K562 (cell line): ENCODE results near the gene CHN1. TPM values are rescaled to one million over a fixed set of nuclear protein-coding genes. Genes with fewer than 3 reads are reported as not detected.

Experiments
- ATAC-seq: fragments of 200-7000 bp; cut with Tn5 transposase; 3 replicates; pipeline ENCODE4 v1.9.1; 2020; ENCODE audit warnings: moderate library complexity
- BruUV-seq: library from RNA; stranded (reverse); fragments of 400-500 nt; replicated peaks from 2 replicates; lab custom pipeline; 2021; lab: Mats Ljungman, UMichigan
- CTCF ChIA-PET: fragments of 300-600 bp; formaldehyde crosslinking; extraction: SDS; loops from one replicate; lab custom pipeline; 2021; ENCODE audit warnings: low intra/inter-chr PET ratio; lab: Yijun Ruan, JAX
- POLR2A ChIA-PET: fragments of 300-600, 350-650 bp; sonication (Branson Sonifier 250); formaldehyde crosslinking; extraction: SDS; loops from one replicate; lab custom pipeline; 2021; ENCODE audit warnings: antibody characterized with exemption, inconsistent platforms; lab: Yijun Ruan, JAX
- DNase-seq, 4 experiments: peaks; one replicate each; pipeline versions ENCODE4 v3.0.0 to v3.0.0-alpha.2; 2011 to 2018; ENCODE audit warnings: low spot score in 3 of 4, mixed read lengths in 3 of 4; ENCODE audit errors: extremely low read depth in 1 of 4
- FAIRE-seq: peaks from 2 replicates; lab custom pipeline; 2011; peaks lifted over from hg19 to GRCh38; lab: Jason Lieb, UNC
- H2AFZ ChIP-seq: 2 replicates; pipeline ENCODE4 v1.6.0; 2011; ENCODE audit warnings: low read depth, low read length, control low read depth, inconsistent platforms
- H3K27ac ChIP-seq: fragments of 200-600 bp; 3 replicates; pipeline ENCODE4 v1.8.0; 2011; ENCODE audit warnings: low read depth, mild to moderate bottlenecking, control low read depth, inconsistent platforms, low read length, moderate library complexity, mixed read lengths; ENCODE audit errors: extremely low read depth
- H3K27me3 ChIP-seq, 2 experiments: fragments of 300-600 bp in 1 of 2; 2 replicates in 1 of 2; 3 replicates in 1 of 2; pipeline versions ENCODE4 v1.6.0 to v1.8.0; 2011; ENCODE audit warnings: inconsistent platforms in 2 of 2, low read length in 2 of 2, mild to moderate bottlenecking in 1 of 2, mixed read lengths in 1 of 2, moderate library complexity in 1 of 2; ENCODE audit not compliant: control insufficient read depth in 2 of 2, insufficient read depth in 2 of 2
- H3K36me3 ChIP-seq: fragments of 300-600 bp; 3 replicates; pipeline ENCODE4 v1.8.0; 2011; ENCODE audit warnings: mild to moderate bottlenecking, low read length, inconsistent platforms; ENCODE audit not compliant: control insufficient read depth, insufficient read depth
- H3K4me1 ChIP-seq, 2 experiments: fragments of 200-600 bp in 1 of 2; replicated peaks in 1 of 2; 2 replicates in 1 of 2; 3 replicates in 1 of 2; pipeline versions ENCODE4 v1.5.1 to v1.8.0; 2011; ENCODE audit warnings: inconsistent platforms in 2 of 2, low read length in 2 of 2, mild to moderate bottlenecking in 1 of 2, mixed read lengths in 1 of 2, moderate library complexity in 1 of 2; ENCODE audit not compliant: control insufficient read depth in 2 of 2, insufficient read depth in 2 of 2
- H3K4me2 ChIP-seq: 2 replicates; pipeline ENCODE4 v1.6.1; 2011; ENCODE audit warnings: low read length, control low read depth, inconsistent platforms, mixed read lengths; ENCODE audit not compliant: insufficient read depth
- H3K4me3 ChIP-seq: fragments of 200-600 bp; sonication (generic), shearing (Covaris generic); 2 replicates; pipeline ENCODE4 v1.5.1; 2016; ENCODE audit warnings: control low read depth, inconsistent platforms
- H3K79me2 ChIP-seq: fragments of 200-600 bp; 3 replicates; pipeline ENCODE4 v1.8.0; 2011; ENCODE audit warnings: low read length, inconsistent platforms; ENCODE audit not compliant: control insufficient read depth, insufficient read depth
- H3K9ac ChIP-seq, 2 experiments: 2 replicates each; pipeline versions ENCODE4 v1.6.0 to v1.6.1; 2011; ENCODE audit warnings: low read depth in 2 of 2, low read length in 2 of 2, control low read depth in 1 of 2, inconsistent platforms in 1 of 2, mild to moderate bottlenecking in 1 of 2, mixed read lengths in 1 of 2; ENCODE audit not compliant: insufficient read depth in 1 of 2
- H3K9me1 ChIP-seq: one replicate; pipeline ENCODE4 v1.6.0; 2011; ENCODE audit warnings: inconsistent platforms, mild to moderate bottlenecking, low read length, moderate library complexity; ENCODE audit not compliant: control insufficient read depth, insufficient read depth
- H3K9me3 ChIP-seq: replicated peaks from 2 replicates; pipeline ENCODE4 v1.5.1; 2011; ENCODE audit warnings: low read depth, low read length, inconsistent platforms; ENCODE audit not compliant: control insufficient read depth, insufficient read depth
- H4K20me1 ChIP-seq: replicated peaks from 2 replicates; pipeline ENCODE4 v1.6.1; 2011; ENCODE audit warnings: low read length, inconsistent platforms, mixed read lengths; ENCODE audit not compliant: control insufficient read depth, insufficient read depth
- DACH1 ChIP-seq: fragments of 450-650 bp; IDR thresholded peaks from 2 replicates; pipeline ENCODE4 v1.6.1; 2018; ENCODE audit not compliant: partially characterized antibody
- E2F8 ChIP-seq: fragments of 450-650 bp; IDR thresholded peaks from 2 replicates; pipeline ENCODE4 v1.7.1; 2018; ENCODE audit warnings: mild to moderate bottlenecking, low read depth; ENCODE audit not compliant: partially characterized antibody
- FOSL1 ChIP-seq: fragments of 200-800 bp; sonication (Bioruptor generic); conservative IDR thresholded peaks from 2 replicates; pipeline ENCODE4 v1.6.1; 2016; ENCODE audit warnings: missing genetic modification characterization, missing compliant biosample characterization
- HES1 ChIP-seq: fragments of 450-650 bp; IDR thresholded peaks from 2 replicates; pipeline ENCODE4 v1.6.1; 2016; ENCODE audit warnings: low read depth, mild to moderate bottlenecking, moderate library complexity
- MCM5 ChIP-seq: fragments of 450-650 bp; IDR thresholded peaks from 2 replicates; pipeline ENCODE4 v1.6.1; 2016; ENCODE audit warnings: low read depth
- POLR2AphosphoS2 ChIP-seq: IDR thresholded peaks from 2 replicates; pipeline ENCODE4 v1.6.1; 2012; ENCODE audit warnings: low read length, improper control_type of control experiment
- RHOXF2B ChIP-seq: fragments of 250-450 bp; sonication (Bioruptor Pico); conservative IDR thresholded peaks from 2 replicates; pipeline ENCODE4 v1.5.1; 2021
- SMARCB1 ChIP-seq: IDR thresholded peaks from 2 replicates; pipeline ENCODE4 v1.6.1; 2011; ENCODE audit warnings: improper control_type of control experiment, low read depth; ENCODE audit not compliant: insufficient read length
- U2AF2 ChIP-seq: fragments of 200-400 bp; formaldehyde crosslinking; optimal IDR thresholded peaks from 2 replicates; pipeline ENCODE3; 2017; ENCODE audit warnings: low read depth, mild to moderate bottlenecking, low read length
- UBTF ChIP-seq, 2 experiments: IDR thresholded peaks; 2 replicates each; pipeline ENCODE4 v1.6.1; 2012; ENCODE audit warnings: improper control_type of control experiment in 2 of 2, low read depth in 2 of 2, low read length in 2 of 2, borderline replicate concordance in 1 of 2
- ZBTB17 ChIP-seq: fragments of 450-650 bp; formaldehyde crosslinking; IDR thresholded peaks from 2 replicates; pipeline ENCODE4 v1.4.0; 2020; ENCODE audit warnings: mild to moderate bottlenecking
- ZHX1 ChIP-seq: fragments of 150-350 bp; conservative IDR thresholded peaks from 2 replicates; pipeline ENCODE4 v1.6.1; 2014; ENCODE audit warnings: low read length
- ZNF717 ChIP-seq: fragments of 250-450 bp; sonication (Bioruptor Pico); IDR thresholded peaks from 2 replicates; pipeline ENCODE4 v1.5.0; 2021
- WGBS: fragments of 100-300 bp; shearing (Covaris generic); methylation state at CpG from one replicate; pipeline ENCODE4 v1.1.6; 2016; ENCODE audit warnings: low coverage, mixed read lengths; ENCODE audit not compliant: insufficient coverage; ENCODE audit errors: missing lambda C conversion rate; 5-methylcytosine and 5-hydroxymethylcytosine counted together
- in situ Hi-C: fragments of 300-500 bp; cut with MboI; formaldehyde crosslinking; loops from 4 replicates; pipeline ENCODE4 v1.15.0; 2018; ENCODE audit warnings: inconsistent platforms, mixed read lengths
- intact Hi-C: fragments of 100-400 bp; cut with micrococcal nuclease; formaldehyde crosslinking; loops from 2 replicates; pipeline ENCODE4 v1.14.2; 2022
- polyA plus RNA-seq, 8 experiments: library from polyadenylated mRNA; depleted of rRNA in 4 of 8; stranded (reverse) in 5 of 8; unstranded in 3 of 8; fragments of >200 nt; fragmentation: Nextera tagmentation in 2 of 8; fragmentation: Illumina TruSeq in 1 of 8; extraction: Ambion mirVana in 2 of 8; extraction: Trizol in 1 of 8; gene quantifications; 2 replicates each; pipeline versions ENCODE4 v1.2.1 to v1.2.3, GENCODE V29; 2011 to 2014; ENCODE audit warnings: inconsistent platforms in 1 of 8, missing spikeins in 1 of 8
- total RNA-seq, 7 experiments: library from RNA; depleted of rRNA in 6 of 7; stranded (reverse); fragments of >200 nt in 6 of 7; fragmentation: Illumina TruSeq in 2 of 7; extraction: Trizol in 2 of 7; gene quantifications; 2 replicates each; pipeline versions ENCODE4 v1.2.1 to v1.2.3, GENCODE V29; 2011 to 2021; ENCODE audit warnings: low replicate concordance in 1 of 7

Gene CHN1
- total and polyA plus RNA-seq, 9 of the 15 experiments (the other 6 are each of a cell fraction or from before 2014, with no cell fraction given) = 0.17 to 2.0 (median 0.87) TPM

- peaks cover 0 to 15% of the 10 kb centered on the region in 2 experiments; a peak in 4 of 5 replicates for H3K27me3 ChIP-seq
- H3K9ac ChIP-seq = no peak overlapping the region
- CTCF ChIA-PET = no interaction called here
- H3K9me3 ChIP-seq = no peaks in the 10 kb centered on the region
- H3K79me2 ChIP-seq = no peaks in the 10 kb centered on the region
- ATAC-seq (no peak), DNase-seq (no peak), FAIRE-seq (no peak)
- no peaks in the 10 kb centered on the region for H4K20me1 ChIP-seq
- no peak overlapping the region for H2AFZ ChIP-seq
- POLR2A ChIA-PET = no interaction called here
- H3K4me2 ChIP-seq = no peak overlapping the region
- intact Hi-C loops (no loop called here), in situ Hi-C loops (no loop called here)
- H3K9me1 ChIP-seq = no peaks in the 10 kb centered on the region
- H3K4me1 ChIP-seq = no peaks in the 10 kb centered on the region
- no peak overlapping the region for H3K27ac ChIP-seq
- WGBS = 0% methylated on average over 6 of the region's 6 CpGs
- H3K36me3 ChIP-seq = no peaks in the 10 kb centered on the region
- BruUV-seq = no TSS peak
- H3K4me3 ChIP-seq = no peak overlapping the region
- TF ChIP-seq UBTF (IDR thresholded peaks at IDR 0.05; ENCODE audit: borderline replicate concordance in 1 of 2, low read depth in 2 of 2, low read length in 2 of 2) = no peak
- no peak for TF ChIP-seq ZBTB17 (CRISPR knock-in tag)
- TF ChIP-seq FOSL1 (tag) = no peak
- no peak for TF ChIP-seq DACH1
- TF ChIP-seq HES1 = no peak
- no peak for TF ChIP-seq POLR2AphosphoS2
- TF ChIP-seq MCM5 = no peak
- no peak for TF ChIP-seq E2F8
- no peak for TF ChIP-seq ZNF717 (CRISPR knock-in tag)
- TF ChIP-seq SMARCB1 = no peak
- no peak for TF ChIP-seq U2AF2
- TF ChIP-seq ZHX1 = no peak
- TF ChIP-seq RHOXF2B = no peak
Measured at GRCh38 chr2:174969091-174969734, 36.0 kb downstream of the CHN1 start.
